Measurements from ENCODE around the gene KRTAP10-2.

DNA sequence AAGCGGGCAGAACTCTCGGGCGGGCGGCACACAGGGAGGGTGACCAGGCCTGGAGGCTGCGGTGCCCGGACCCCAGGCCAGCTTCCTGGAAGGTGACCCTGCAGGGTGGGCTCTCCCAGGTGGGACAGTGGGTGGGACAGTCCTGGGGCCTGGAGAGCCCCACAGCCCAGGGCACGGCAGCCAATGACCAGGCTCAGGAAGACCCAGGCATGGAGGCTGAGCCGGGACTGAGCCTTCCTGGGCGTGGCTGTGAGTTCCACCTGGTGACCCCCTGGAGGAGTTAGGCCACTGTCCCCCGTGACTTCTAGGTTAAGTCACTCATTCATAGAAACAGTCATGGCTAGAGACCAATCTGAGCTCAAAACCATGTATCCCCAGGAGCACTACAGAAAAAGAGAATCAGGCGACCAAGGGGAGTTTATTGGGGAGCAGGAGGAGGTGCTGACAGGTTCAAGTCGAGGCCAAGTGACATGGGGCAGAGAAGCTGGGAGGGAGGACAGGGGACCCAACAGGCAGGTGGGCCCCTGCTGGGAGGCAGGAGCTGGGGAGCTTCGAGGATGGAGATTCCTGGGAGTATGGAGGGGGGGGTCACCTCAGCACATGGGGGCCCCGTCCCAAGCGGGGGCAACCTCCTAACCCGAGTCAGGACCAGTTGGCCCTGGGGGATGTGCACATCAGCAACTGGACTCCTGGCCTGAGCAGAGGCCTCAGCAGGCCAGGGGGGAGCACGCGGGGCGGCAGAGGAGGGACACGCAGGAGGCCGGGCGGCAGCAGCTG lies 27.9 kb upstream of the KRTAP10-2 start:
- TF ChIP-seq, protein P1, sequence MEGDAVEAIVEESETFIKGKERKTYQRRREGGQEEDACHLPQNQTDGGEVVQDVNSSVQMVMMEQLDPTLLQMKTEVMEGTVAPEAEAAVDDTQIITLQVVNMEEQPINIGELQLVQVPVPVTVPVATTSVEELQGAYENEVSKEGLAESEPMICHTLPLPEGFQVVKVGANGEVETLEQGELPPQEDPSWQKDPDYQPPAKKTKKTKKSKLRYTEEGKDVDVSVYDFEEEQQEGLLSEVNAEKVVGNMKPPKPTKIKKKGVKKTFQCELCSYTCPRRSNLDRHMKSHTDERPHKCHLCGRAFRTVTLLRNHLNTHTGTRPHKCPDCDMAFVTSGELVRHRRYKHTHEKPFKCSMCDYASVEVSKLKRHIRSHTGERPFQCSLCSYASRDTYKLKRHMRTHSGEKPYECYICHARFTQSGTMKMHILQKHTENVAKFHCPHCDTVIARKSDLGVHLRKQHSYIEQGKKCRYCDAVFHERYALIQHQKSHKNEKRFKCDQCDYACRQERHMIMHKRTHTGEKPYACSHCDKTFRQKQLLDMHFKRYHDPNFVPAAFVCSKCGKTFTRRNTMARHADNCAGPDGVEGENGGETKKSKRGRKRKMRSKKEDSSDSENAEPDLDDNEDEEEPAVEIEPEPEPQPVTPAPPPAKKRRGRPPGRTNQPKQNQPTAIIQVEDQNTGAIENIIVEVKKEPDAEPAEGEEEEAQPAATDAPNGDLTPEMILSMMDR (IDR thresholded peaks at IDR 0.05): no peak
- no peak for TF ChIP-seq POLR2A (IDR thresholded peaks at IDR 0.05)
- no peak for TF ChIP-seq EP300 (IDR thresholded peaks at IDR 0.05)
